GM18861 (cell line): ENCODE results near the gene ACADSB.

Experiments
- ATAC-seq: cut with Tn5 transposase; IDR thresholded peaks from one replicate; pipeline ENCODE4 v1.9.1; 2021; ENCODE audit not compliant: unreplicated experiment

ACADSB gene

DNA sequence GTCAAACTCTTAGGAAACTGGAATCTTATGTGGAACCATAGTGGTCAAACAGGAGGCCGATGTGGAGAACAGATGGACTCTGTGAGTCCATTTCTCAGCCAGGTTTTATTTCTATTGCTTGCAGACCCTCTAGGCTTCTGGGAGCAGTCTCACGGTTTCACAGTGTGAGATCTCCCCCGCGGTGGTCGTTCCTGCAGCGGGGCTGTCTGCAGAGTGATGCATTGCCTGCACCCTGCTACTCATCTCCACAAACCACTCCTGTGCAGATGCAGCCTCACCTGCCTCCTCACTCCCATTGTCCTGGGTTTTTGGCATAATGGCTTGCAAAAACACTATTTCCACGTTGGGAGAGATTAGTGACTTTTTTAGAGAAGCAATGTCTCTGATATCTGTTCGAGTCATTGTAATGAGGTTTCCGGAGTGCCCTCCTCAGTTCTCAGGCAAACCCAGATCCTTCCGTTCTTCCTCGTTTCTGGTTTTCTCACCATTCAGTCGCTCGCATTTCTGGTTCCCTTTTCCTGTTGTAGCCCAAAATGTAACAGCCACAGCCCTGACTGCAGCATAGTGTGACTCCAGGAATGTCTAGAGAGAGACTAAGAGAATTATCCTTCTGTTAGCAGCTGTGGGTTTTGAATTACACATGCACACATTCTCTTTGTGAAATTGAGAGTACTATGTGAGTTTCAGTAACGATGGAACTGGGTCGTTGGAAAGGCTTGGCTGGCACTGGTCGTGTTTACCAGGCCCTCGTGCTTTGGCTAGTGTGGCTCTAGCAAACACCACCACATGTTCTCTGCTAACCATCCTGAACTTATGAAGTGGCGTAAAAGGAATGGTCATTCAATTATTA is 30.2 kb downstream of the ACADSB start:
- ATAC-seq, result no peak

DNA sequence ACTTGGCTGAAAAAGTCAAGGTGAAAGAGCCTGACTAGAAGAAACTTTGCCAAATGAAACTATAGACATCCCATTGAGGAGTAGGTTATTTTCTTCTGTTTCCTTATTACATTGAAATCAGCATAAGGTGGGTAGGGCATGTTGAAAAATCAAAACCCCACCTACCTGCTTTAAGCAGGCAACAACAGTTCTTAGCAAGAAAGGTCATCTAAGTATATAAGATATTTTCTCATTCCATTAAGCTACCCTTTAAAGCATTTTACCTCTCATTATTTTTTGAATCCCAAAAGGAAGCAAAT is 30.8 kb downstream of the ACADSB start:
- no peak for ATAC-seq

DNA sequence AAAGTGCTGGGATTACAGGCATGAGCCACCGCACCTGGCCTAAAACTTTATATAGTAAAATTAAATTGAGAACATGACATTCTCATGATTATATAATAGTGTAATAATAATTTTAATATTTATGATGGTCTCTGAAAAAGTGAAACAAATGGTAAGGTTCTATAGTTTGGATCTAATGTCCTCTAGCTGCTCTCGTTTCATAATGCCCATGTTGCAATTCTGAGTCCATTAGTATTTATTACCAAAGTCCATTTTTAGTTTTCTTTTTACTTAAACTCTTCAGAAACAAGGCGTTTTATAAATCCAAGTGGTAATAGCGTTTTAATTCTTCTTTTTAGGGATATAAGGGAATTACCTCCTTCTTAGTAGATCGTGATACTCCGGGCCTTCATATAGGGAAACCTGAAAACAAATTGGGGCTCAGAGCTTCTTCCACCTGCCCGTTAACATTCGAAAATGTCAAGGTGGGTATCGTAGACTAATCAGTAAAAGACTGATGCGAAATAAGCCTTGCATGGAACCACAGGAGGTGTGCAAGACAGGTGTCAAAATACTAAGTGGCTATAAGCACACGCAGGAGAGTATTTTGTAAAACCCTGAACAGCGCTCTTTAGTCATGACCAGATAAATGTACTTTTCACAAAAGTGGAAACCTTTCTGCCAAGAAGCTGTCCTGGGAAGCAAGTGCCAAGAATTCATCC is 34.1 kb downstream of the ACADSB start:
- ATAC-seq, result no peak

DNA sequence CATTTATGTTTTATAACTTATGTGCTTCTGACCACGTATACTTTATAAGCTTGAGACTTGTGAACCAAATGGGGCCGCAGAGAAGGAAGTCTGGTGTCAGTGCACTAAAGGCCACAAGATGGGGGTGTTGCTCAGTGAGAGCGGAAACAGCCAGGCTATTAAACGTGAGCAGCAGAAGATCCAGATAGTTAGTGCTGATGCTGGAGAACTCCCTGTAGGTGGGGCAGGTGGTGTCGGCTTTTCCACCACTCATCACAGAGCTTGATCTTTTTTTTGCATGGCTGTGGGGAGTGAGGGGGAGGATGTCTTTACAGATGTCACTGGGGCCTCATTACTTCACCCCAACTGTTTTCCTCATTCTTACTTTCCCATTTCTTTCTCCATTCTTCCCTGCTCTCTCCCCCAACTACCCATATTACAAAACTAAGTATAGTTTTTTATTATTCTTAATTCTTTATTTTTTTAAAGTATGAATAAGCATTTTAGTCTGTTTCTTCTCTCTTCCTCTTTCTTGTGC is 34.7 kb downstream of the ACADSB start:
- no peak for ATAC-seq

DNA sequence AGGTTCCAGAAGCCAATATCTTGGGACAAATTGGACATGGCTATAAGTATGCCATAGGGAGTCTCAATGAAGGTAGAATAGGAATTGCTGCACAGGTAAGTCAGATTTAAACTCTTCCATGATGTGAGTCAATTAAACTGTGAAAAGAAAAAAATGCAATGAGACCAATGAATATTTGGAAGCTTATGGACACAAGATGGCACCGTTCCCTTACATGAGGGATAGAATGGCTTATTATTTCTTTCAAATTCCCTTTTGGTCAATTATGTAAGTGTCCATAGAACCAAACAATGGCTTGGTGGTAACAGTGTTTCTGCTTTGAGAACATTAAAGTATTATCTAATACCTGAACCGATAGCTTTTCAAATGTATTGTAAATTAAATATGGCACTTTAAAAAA is 35.6 kb downstream of the ACADSB start:
- ATAC-seq, result no peak

DNA sequence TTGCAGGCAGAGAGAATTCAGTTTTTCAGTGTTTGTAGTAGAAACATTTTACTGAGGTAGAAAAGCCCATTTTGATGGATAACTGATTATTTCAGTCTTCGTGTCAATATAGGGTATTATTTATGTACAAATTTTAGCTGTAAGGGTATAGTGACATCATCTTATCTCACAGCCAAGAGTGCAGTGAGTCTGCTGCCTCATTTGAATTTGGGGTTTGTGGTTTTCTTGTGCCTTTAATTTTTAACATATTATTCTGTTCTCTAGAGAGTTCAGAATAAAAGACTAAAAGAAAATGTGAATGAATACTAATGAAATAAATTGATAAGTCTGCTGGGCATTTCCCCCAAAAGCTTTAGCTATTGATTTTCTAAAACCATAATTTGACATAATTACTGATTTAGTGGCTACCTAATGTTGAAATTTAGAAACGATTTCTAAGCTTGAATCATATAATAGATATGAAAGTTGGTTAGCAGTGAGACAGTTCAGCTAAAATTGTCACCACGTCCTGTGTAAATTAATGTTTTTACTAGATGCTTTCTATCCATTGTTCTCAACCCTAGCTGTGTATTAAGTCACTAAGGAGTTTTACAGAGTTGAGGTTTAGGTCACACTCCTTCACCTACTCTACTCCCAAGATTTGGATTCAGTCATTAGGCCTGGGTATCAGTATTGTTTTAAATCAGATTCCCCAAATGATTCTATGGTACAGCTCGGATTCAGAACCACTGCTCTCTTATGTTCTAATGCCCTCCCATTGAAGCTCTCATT is 37.3 kb downstream of the ACADSB start:
- peak; percentile 66 for ATAC-seq

DNA sequence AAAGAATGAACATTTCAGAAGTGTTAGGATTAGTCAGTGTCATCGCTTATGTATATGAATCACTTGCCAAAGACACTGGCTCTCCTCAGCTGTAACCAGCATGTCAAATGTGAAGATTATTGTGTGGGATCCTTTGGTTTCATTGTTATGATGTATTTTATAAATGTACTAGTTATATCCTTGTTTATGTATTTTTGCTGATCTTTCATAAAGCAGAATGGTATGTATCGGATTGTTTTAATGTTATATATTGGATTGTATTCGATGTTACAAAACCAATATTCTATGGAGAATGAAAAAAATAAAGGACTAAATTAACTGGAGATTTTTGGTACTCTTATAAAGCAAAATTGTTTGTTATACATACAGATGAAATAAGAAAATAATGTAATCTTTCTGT is 49.2 kb downstream of the ACADSB start:
- ATAC-seq, result no peak

DNA sequence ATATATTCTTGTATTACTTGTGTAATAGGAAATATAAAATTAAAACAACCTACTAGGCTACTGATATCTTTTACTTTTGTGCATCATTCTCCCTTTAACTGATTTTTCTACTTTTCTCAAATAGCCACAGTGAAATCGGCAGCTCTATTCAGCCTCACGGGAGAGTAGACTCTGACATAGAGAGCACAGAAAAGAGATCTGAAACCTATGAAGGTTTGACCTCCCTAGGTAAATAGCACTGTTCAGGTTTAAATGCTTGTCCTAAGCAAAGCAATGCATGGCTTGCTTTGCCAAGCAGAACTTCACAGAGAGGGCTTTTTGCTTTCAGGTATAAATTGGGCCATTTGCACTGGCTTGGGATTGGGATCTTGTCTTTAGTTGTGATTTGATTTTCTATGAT is 53.1 kb downstream of the ACADSB start:
- no peak for ATAC-seq

DNA sequence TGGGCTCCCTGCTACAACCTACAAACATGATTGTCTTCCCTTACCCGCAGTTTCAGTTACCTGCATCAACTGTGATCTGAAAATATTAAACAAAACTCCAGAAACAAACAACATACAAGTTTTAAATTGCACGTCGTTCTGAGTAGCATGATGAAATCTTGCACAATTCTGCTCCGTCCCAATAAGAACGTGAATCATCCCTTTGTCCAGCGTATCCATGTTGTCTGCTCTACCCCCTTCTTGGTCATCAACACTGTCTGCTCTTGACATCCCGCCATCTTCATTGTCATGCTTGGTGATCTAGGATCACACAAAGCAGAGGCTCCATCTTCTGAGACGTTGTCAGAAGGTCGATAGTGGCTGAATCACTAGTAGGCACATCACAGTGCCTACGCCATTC is 53.9 kb downstream of the ACADSB start:
- no peak for ATAC-seq

DNA sequence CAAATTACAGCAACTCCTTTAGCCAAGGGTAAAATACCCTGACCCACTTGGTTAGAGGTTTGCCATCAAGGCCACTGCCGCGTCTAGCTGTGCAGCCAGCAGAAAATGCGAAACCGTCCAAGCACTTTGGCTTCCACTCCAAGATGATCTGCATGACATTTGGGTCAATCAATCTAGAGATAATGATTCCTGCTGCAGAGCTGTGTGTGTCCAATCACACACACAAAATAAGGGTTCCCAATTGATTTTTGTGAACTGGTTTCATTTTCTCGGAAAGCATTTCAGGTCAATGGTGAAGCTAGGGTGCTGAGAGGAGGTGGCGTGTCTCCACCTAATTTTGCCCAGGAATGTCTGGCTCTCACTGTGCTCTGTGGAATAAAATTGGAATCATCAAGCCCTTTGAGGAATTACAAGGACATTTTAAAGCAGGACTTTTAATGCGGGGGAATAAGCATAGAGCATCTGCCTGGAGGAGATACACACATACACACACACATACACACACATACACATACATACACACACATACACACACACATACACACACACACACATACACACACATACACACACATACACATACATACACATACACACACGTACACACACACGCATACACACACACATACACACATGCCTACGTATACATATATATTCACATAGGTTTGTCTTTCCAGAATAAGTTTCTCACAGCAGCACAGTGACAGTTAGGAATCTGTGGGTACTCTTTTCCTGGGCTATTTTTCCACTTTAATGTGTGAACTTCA is 59.5 kb downstream of the ACADSB start:
- no peak for ATAC-seq

DNA sequence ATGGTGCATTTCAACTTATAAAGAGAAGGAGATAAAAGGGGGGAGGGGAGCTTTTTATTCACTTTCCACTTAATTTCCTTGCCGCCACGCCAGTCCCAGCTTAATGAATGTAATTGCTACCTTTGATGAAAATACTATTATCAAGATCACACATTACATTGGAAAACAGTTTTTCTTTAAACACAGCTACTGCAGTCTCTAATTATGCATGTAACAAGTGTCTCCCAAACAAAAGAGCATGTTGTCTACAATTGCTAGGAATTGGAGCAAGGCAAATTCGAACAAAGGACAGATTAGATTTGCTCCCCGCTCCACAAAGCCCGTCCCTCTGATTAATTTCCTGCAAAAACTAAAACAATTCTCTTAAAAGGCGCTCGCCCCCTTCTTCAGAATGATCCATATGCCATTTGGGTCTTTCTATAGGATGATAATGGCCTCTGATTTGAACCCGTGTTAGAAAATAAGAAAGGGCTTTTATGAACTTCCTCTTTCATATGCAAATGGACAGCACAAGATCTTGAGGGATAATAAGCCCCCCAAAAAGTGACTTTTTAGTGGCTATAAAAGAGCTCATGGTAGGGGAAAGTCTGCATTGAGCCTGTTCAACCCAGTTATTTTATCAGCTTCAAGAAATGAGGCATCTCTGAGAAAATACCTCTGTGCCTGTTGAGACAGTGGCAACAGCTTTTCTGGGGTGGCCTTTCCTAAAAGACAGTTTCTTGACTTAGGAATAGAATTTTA is 60.6 kb downstream of the ACADSB start:
- ATAC-seq, result no peak

DNA sequence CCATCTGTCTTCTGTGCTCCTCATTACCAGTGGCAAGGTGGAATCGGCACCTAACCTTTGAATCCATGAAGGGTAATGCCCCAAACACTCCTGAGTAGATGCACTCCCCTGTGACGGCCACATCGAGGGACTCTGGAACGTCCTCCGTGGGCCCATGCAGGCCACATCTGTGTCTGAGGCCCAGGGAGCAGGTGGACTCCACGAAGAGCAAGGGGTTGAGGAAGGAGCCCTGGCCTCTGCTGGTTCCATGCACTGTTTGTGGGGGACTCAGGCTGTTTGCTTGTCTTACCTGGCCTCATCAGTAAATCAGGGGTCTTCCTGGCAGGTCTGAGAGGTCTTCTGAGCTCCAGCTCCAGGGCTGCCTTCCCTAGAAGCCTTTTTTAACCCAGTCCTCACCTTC is 64.4 kb downstream of the ACADSB start:
- ATAC-seq, result no peak

DNA sequence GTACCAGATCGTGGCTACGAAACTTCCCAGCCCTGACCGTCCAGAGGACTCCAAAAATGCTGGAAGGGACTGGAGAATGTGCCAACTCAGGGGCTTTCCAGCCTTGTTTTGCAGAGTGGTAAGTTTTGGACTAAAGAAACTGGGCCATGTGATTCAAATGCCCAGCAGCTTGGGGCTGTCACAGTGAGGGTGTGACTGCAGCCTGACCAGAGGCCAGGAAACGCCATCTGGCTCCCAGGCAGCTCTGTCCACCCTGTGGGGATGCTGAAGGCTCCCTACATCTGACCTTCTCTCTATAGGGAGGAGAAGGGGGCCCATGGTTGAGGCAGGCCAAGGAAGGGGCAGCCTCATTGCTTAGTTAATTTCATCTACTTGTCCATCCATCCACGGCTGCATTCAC is 65.4 kb downstream of the ACADSB start:
- ATAC-seq, result no peak

DNA sequence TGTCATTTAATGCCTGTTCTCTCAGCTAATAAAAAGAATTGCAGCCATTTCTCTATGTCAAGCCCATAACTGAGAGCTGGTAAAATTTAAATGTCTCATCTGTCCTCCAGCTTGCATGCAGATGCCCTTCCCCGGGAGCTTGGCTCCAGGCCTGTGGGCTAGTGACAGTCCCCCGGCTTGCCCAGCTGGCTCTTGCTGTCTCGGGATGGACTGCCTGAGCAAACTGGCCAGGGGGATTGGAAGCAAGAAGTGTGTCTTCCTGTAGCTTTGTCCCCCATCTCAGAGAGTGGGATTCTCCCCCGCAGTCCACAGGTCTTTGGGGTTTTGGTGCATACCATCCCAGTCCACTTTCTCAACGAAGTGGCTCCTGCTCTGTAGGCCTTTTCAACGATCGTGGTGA is 73.1 kb downstream of the ACADSB start:
- no peak for ATAC-seq

DNA sequence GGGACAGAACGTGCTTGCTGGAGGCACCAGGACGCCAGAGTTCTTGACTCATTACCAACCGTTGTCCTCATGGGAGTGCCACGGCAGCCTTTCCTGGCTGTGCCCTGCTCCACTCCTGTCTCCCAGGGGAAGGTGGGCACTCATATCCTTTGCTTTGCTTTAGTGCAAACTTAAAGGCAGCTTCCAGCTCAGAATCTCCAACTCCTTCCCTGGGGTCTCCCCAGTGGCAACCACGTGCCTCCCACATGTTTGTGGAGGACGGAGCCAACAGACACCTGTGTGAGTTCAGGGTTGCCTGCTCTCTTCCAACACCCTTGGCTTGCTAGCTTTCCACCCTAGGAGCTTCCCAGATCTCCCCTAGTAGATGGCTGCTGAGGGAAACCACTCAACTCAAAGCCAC is 75.0 kb downstream of the ACADSB start:
- no peak for ATAC-seq

DNA sequence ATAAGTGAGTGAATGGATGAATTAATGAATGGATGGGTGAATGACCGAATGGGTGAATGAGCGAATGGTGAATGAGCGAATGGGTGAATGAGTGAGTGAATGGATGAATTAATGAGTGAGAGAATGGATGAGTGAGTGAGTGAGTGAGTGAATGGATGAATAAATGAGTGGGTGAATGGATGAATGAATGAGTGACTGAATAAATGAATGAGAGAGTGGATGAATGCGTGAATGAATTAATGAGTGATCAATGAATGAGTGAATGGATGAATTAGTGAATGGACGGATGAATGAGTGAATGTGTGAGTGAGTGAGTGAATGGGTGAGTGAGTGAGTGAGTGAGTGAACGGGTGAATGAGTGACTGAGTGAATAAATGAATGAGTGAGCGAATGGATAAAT is 77.5 kb downstream of the ACADSB start:
- no peak for ATAC-seq

DNA sequence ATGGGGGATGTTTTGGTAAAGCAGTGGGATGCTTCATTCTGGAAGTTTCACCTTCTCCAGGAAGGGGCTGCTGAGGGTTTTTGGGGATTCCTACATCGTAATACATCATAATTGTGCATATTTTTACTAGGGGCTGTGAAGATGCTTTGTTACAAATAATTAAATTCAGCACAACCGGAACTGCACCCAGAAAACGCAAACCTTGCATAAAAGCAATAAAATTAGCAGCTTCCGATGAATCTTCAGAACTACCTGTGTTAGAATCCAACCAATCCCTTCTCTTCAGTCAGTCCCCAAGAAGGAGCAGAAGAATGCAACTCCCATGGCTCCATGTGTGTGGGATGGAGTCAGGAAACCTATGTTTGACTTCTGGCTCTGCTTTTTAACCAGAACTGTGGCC is 78.5 kb downstream of the ACADSB start:
- no peak for ATAC-seq

DNA sequence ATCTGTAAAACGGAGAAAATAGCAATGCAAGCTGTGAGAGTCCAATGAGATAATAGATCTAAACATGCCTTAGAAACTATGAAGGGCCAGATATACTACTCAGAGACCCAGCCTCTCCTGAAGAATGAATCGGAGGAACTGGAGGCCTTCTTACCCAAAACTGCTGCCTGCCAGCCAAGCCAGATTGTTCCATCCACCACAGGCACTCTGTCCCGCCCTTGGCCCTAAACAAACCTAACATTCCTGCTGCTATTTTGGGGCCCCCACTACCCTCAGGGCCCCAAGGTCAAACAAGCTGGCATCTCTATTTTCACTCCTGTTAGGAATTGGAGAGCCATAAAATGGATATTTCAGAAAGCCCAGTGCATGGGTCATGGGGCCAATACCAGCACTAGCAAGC is 79.0 kb downstream of the ACADSB start:
- no peak for ATAC-seq

DNA sequence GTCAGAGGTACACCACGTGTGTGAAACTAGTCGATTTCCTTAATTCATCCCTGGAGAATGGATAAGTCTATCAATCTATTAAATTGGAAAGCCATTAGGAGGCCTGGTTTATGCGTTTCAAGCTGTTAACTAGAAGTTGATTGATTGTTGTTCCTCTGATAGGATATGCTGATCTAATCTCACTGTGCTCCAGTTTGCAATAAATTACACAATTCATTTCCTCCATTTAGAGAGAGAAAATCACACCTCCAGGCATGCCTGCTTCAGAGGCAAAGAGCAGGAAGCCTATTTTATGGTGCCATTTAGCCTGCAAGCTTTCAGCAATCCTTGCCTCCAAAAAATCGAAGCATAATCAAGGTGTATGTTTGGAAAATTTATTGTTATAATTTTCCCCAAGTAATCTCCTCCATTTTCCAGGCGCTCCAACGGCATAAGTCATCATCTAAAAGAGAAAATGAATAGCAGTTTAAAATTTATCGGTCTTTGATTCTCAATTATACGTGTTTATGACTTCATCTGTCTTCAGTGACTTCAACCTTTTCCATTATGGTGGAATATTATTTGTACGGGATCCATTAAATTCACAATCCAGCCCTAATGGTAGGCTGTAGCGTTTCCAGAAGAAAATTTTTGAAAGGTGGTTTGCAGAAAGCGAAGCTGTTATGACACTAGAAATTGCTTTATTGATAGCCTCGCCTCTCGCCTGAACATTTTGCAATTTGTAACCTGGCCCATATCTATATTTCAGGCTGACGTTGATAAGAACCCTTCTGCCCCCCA is 84.0 kb downstream of the ACADSB start:
- ATAC-seq, result no peak

DNA sequence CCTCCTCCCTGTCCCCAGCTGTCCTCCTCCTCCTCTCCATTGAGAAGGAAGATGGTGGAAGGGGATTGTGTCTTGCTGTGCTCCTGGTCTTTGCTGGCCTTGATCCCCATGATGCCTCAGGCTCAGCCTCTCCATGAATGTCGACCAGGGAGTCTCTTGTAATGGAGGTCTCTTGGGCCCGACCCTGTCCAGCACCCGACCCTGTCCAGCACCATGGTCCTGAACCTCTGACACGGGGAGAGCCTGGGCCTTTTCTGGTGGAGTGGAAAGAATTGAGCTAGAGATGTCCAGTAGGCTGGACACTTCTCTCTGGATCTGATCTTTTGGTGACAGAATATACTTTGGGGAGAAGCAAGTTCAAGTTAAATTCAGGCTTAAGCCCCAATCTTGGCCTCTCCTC is 84.7 kb downstream of the ACADSB start:
- ATAC-seq, result no peak
